IMR-90 (cell line): ENCODE data around the gene RAP1GAP.

ENCODE experiments used
- BHLHE40 ChIP-seq: fragments of 150-350 bp; IDR thresholded peaks from 2 replicates; pipeline ENCODE4 v1.6.1; 2016; ENCODE audit warnings: mild to moderate bottlenecking, low read depth, low read length
- CEBPB ChIP-seq: IDR thresholded peaks from 2 replicates; pipeline ENCODE4 v1.6.1; 2012; ENCODE audit warnings: low read depth, low read length, improper control_type of control experiment
- CTCF ChIP-seq: conservative IDR thresholded peaks from 2 replicates; pipeline ENCODE4 v1.5.1; 2012; ENCODE audit warnings: mild to moderate bottlenecking, low read depth, low read length, improper control_type of control experiment
- FOS ChIP-seq: fragments of 150-350 bp; IDR thresholded peaks from 2 replicates; pipeline ENCODE4 v1.6.1; 2016; ENCODE audit warnings: low read depth, low read length
- POLR2A ChIP-seq: IDR thresholded peaks from 2 replicates; pipeline ENCODE4 v1.6.1; 2012; ENCODE audit warnings: mild to moderate bottlenecking, low read depth, low read length
- RAD21 ChIP-seq: IDR thresholded peaks from 2 replicates; pipeline ENCODE4 v1.6.1; 2012; ENCODE audit warnings: low read length, improper control_type of control experiment

GRCh38 chr1:21628798-21629393 lies 40.3 kb downstream of the RAP1GAP start:
- TF ChIP-seq CTCF (no peak), POLR2A (no peak), CEBPB (no peak), BHLHE40 (no peak), FOS (no peak), RAD21 (no peak)
